Body of pancreas (tissue), 4 donors: Measurements from ENCODE around the gene INO80C. TPM values are rescaled to one million over a fixed set of nuclear protein-coding genes. Genes with fewer than 3 reads are reported as not detected.

ENCODE experiments used
- ATAC-seq: fragments of 150-250 bp; one replicate; pipeline ENCODE4 v1.9.1; 2016
- DNase-seq, 4 donors: peaks; one replicate each; pipeline ENCODE4 v3.0.0-alpha.2; 2019
- H3K27ac ChIP-seq, 4 donors: fragments of 200-600 bp; sonication (generic); 1 replicate in 3 of 4; 2 replicates in 1 of 4; pipeline versions ENCODE4 v1.5.1 to v1.6.1; 2016 to 2019; ENCODE audit warnings: mild to moderate bottlenecking in 1 of 4, mixed read lengths in 1 of 4, moderate library complexity in 1 of 4
- H3K27me3 ChIP-seq, 2 donors: fragments of 200-600 bp; sonication (generic); one replicate each; pipeline ENCODE4 v1.6.0; 2016; ENCODE audit warnings: mild to moderate bottlenecking in 1 of 2
- H3K36me3 ChIP-seq, 2 donors: fragments of 200-600 bp; sonication (generic); replicated peaks in 1 of 2; 2 replicates each; pipeline ENCODE4 v1.5.1; 2016; ENCODE audit warnings: low read depth in 2 of 2; ENCODE audit not compliant: insufficient read depth in 1 of 2
- H3K4me1 ChIP-seq: fragments of 200-600 bp; sonication (generic); one replicate; pipeline ENCODE4 v1.6.0; 2016
- H3K4me3 ChIP-seq, 2 donors: fragments of 200-600 bp; sonication (generic); 1 replicate in 1 of 2; 2 replicates in 1 of 2; pipeline ENCODE4 v1.5.1; 2016 to 2019
- H3K9me3 ChIP-seq, 3 donors: fragments of 200-600 bp; sonication (generic); 1 replicate in 2 of 3; 2 replicates in 1 of 3; pipeline ENCODE4 v1.5.1; 2016
- POLR2A ChIP-seq, 3 donors: fragments of 450-650 bp; IDR thresholded peaks; one replicate each; pipeline ENCODE4 v1.6.1; 2016; ENCODE audit warnings: antibody characterized with exemption in 3 of 3, mild to moderate bottlenecking in 2 of 3
- WGBS, 2 donors: methylation state at CpG; one replicate each; pipeline ENCODE4 v1.1.5; 2017; 5-methylcytosine and 5-hydroxymethylcytosine counted together
- intact Hi-C: fragments of 100-400 bp; cut with DNase I; formaldehyde crosslinking; loops from one replicate; pipeline ENCODE4 v1.15.1; 2023
- total RNA-seq, 2 donors: library from RNA; depleted of rRNA; stranded (reverse); fragments of >200 nt; gene quantifications; one replicate each; pipeline ENCODE4 v1.1.0, GENCODE V29; 2016
- TF ChIP-seq, protein P1 (sequence below), 7 experiments: fragments of 450-650 bp in 4 of 7; fragments of 200-600 bp in 3 of 7; sonication (generic) in 3 of 7; IDR thresholded peaks; one replicate each; pipeline ENCODE4 v1.5.1; 2016 to 2019; ENCODE audit warnings: antibody characterized with exemption in 7 of 7

INO80C gene
- total RNA-seq, 2 donors from 2014 or later, result 1.6 to 10.4 TPM

DNA sequence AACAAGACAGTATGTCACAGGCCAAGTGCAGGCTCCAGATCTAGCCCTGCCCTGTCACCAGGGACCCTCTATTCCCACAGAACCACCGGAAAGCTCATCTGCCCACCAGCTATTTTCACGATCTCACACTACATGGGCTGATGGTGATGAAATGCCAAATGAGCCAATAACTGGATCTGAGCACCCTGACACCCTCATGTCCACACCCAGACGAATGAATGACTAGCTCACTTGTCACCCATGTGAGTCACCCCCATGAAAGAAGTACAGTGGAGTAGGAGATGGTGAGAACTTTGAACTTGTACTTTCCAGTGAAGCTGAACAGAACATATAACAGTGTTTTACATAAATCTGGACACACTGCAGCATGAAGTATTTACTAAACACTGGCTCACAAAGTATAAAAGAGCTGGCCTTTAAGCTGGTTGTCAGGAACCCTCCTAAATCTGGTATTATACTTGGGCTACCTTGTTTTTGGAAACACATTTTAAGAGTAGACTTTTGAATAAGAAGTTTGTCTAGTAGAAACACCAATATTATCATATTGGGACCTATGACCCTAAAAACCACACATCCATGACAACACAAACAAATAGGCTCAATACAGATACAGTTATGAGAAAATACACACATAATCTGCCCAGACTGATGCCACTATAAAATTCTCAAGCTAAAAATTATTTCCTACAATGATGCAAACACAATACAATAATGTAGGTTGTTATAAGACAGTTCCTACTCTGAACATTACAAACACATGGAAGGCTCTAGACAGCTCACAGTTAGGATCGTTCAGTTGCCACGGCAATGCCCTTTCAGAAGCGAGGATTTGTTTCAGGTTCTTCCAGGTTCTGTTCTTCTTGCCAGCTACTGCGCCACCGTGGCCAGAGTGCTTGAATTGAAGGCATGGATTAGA, 19.0 kb downstream of the INO80C start:
- ATAC-seq (peak; percentile 53), DNase-seq (peak in 1 of 4 donors; percentile 15)
- H3K4me3 ChIP-seq, result no peak overlapping the region
- peaks cover 12% of the 10 kb centered on the region for H3K4me1 ChIP-seq
- H3K36me3 ChIP-seq, result no peaks in the 10 kb centered on the region
- 62% methylated on average over 8 of the region's 8 CpGs for WGBS, 2 donors
- no peak overlapping the region for H3K27ac ChIP-seq
- intact Hi-C loops, result no loop called here
- no peaks in the 10 kb centered on the region for H3K27me3 ChIP-seq
- TF ChIP-seq, protein P1, sequence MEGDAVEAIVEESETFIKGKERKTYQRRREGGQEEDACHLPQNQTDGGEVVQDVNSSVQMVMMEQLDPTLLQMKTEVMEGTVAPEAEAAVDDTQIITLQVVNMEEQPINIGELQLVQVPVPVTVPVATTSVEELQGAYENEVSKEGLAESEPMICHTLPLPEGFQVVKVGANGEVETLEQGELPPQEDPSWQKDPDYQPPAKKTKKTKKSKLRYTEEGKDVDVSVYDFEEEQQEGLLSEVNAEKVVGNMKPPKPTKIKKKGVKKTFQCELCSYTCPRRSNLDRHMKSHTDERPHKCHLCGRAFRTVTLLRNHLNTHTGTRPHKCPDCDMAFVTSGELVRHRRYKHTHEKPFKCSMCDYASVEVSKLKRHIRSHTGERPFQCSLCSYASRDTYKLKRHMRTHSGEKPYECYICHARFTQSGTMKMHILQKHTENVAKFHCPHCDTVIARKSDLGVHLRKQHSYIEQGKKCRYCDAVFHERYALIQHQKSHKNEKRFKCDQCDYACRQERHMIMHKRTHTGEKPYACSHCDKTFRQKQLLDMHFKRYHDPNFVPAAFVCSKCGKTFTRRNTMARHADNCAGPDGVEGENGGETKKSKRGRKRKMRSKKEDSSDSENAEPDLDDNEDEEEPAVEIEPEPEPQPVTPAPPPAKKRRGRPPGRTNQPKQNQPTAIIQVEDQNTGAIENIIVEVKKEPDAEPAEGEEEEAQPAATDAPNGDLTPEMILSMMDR (IDR thresholded peaks at IDR 0.05), result no peak
- TF ChIP-seq POLR2A (IDR thresholded peaks at IDR 0.05), result no peak
- no peaks in the 10 kb centered on the region for H3K9me3 ChIP-seq

DNA sequence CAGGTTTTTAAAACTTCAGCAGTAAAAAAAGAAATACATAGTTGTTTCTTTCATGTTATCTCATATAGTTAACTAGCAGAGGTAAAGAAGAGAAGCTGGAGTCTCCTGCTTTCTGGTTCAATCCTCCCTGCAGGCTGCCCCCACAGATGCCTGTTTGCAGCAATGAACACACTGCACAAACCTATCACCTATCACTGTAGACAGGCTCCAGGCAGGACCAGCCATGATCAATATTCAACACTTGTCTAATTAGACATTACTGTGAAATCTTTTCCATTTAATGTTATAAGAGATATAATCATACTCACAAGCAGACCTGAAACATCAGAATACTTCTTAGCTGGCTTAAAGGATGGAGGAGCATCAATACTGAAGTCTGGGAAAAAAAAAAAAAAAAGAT, 19.8 kb downstream of the INO80C start:
- Histone ChIP-seq H3K27ac (no peak overlapping the region), H3K4me1 (peaks cover 12% of the 10 kb centered on the region), H3K27me3 (no peaks in the 10 kb centered on the region), H3K36me3 (no peaks in the 10 kb centered on the region), H3K9me3 (no peaks in the 10 kb centered on the region), H3K4me3 (no peak overlapping the region)
- TF ChIP-seq, protein P1 (IDR thresholded peaks at IDR 0.05), result no peak
- no peak for TF ChIP-seq POLR2A (IDR thresholded peaks at IDR 0.05)
- intact Hi-C loops, result no loop called here
- no peak for ATAC-seq
- DNase-seq, result no peak

DNA sequence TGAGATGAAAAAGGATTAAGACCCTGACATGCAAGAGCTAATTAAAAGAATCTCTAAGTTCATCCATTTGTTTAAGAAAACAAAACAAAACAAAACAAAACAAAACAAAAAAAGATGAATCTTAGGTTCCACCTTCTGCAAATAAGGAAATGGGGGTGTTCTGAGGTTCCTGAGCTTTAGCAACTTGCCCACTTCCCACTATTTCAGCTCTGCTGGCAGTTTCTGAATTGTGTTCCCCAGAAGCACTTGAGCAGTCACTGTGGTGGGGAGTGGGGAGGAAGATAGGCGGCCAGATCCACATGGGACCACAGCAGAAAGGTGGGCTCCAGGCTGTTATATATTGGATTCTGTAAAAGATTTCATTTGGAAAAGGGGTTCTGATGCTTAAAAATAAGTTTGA, 20.3 kb downstream of the INO80C start:
- ATAC-seq (no peak), DNase-seq (no peak)
- H3K4me3 ChIP-seq, result no peak overlapping the region
- TF ChIP-seq, protein P1 (IDR thresholded peaks at IDR 0.05), result no peak
- no peaks in the 10 kb centered on the region for H3K9me3 ChIP-seq
- intact Hi-C loops, result no loop called here
- H3K36me3 ChIP-seq, result no peaks in the 10 kb centered on the region
- H3K27me3 ChIP-seq, result no peaks in the 10 kb centered on the region
- peaks cover 10% of the 10 kb centered on the region for H3K4me1 ChIP-seq
- H3K27ac ChIP-seq, result no peak overlapping the region
- 84 to 95% methylated on average over 1 of the region's 1 CpG for WGBS, 2 donors

DNA sequence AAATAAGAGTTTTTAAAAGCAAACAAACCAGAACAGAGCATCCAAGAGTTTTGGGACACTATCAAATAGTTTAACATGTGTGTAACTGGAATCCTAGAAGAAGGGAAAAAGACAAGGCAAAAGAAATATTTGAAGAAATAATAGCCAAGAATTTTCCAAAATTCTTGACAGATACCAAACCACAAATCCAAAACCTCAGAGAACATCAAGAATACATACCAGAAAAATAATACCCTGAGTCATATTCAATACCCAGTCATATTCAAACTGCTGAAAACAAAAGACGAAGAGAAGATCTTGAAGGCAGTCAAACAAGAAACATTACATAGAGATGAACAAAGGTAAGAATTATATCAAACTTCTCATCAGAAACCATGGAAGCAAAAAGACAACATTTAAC, 22.9 kb downstream of the INO80C start:
- no peaks in the 10 kb centered on the region for H3K36me3 ChIP-seq
- ATAC-seq (no peak), DNase-seq (no peak)
- H3K27ac ChIP-seq, result no peak overlapping the region
- no peaks in the 10 kb centered on the region for H3K27me3 ChIP-seq
- no peak for TF ChIP-seq POLR2A (IDR thresholded peaks at IDR 0.05)
- TF ChIP-seq, protein P1 (IDR thresholded peaks at IDR 0.05), result no peak
- WGBS, 2 donors, result 86 to 95% methylated on average over 1 of the region's 1 CpG
- no peaks in the 10 kb centered on the region for H3K9me3 ChIP-seq
- no peak overlapping the region for H3K4me3 ChIP-seq
- no peaks in the 10 kb centered on the region for H3K4me1 ChIP-seq
- intact Hi-C loops, result no loop called here

- H3K27me3 ChIP-seq, result no peaks in the 10 kb centered on the region
- no peak overlapping the region for H3K4me3 ChIP-seq
- H3K4me1 ChIP-seq, result no peaks in the 10 kb centered on the region
- intact Hi-C loops, result no loop called here
- DNase-seq (no peak), ATAC-seq (no peak)
- no peaks in the 10 kb centered on the region for H3K36me3 ChIP-seq
- no peak overlapping the region for H3K27ac ChIP-seq
- no peak for TF ChIP-seq POLR2A (IDR thresholded peaks at IDR 0.05)
- TF ChIP-seq, protein P1 (IDR thresholded peaks at IDR 0.05), result no peak
- H3K9me3 ChIP-seq, result no peaks in the 10 kb centered on the region
- WGBS, 2 donors, result 92 to 95% methylated on average over 1 of the region's 1 CpG
Measured at GRCh38 chr18:35473562-35473961, 24.2 kb downstream of the INO80C start.
